Hepatocyte (in vitro differentiated cells): Measurements from ENCODE around the gene ACVR1. TPM values are rescaled to one million over a fixed set of nuclear protein-coding genes. Genes with fewer than 3 reads are reported as not detected.

Experiments
- DNase-seq: peaks from one replicate; pipeline ENCODE4 v3.0.0-alpha.2; 2016; ENCODE audit warnings: low spot score
- H2AFZ ChIP-seq: fragments of 200-600 bp; sonication (generic); 2 replicates; pipeline ENCODE4 v1.6.0; 2016; ENCODE audit warnings: antibody characterized with exemption, mild to moderate bottlenecking
- H3K27ac ChIP-seq: fragments of 200-600 bp; sonication (generic); 2 replicates; pipeline ENCODE4 v1.5.1; 2016; ENCODE audit warnings: mild to moderate bottlenecking
- H3K27me3 ChIP-seq: fragments of 200-600 bp; sonication (generic); 2 replicates; pipeline ENCODE4 v1.6.1; 2016
- H3K36me3 ChIP-seq: fragments of 200-600 bp; sonication (generic); replicated peaks from 2 replicates; pipeline ENCODE4 v1.5.1; 2016; ENCODE audit warnings: low read depth; ENCODE audit not compliant: insufficient read depth
- H3K4me1 ChIP-seq: fragments of 200-600 bp; sonication (generic); 2 replicates; pipeline ENCODE4 v1.5.1; 2016; ENCODE audit warnings: mild to moderate bottlenecking, moderate library complexity; ENCODE audit not compliant: insufficient read depth
- H3K4me2 ChIP-seq: fragments of 200-600 bp; sonication (generic); 2 replicates; pipeline ENCODE4 v1.6.0; 2016
- H3K4me3 ChIP-seq: fragments of 200-600 bp; sonication (generic); 2 replicates; pipeline ENCODE4 v1.5.1; 2016; ENCODE audit warnings: mild to moderate bottlenecking
- H3K79me2 ChIP-seq: fragments of 200-600 bp; sonication (generic); 2 replicates; pipeline ENCODE4 v1.6.0; 2017; ENCODE audit warnings: mild to moderate bottlenecking
- H3K9me2 ChIP-seq: fragments of 200-600 bp; sonication (generic); replicated peaks from 2 replicates; pipeline ENCODE4 v1.6.0; 2017; ENCODE audit warnings: mild to moderate bottlenecking; ENCODE audit not compliant: insufficient read depth
- H3K9me3 ChIP-seq: fragments of 200-600 bp; sonication (generic); 2 replicates; pipeline ENCODE4 v1.5.1; 2016; ENCODE audit warnings: low read depth, mild to moderate bottlenecking
- H4K20me1 ChIP-seq: fragments of 200-600 bp; sonication (generic); 2 replicates; pipeline ENCODE4 v1.6.0; 2016; ENCODE audit warnings: mild to moderate bottlenecking; ENCODE audit not compliant: insufficient read depth, poor library complexity, severe bottlenecking
- EZH2 ChIP-seq: fragments of 200-600 bp; sonication (generic); IDR thresholded peaks from 2 replicates; pipeline ENCODE4 v1.6.1; 2016; ENCODE audit warnings: antibody characterized with exemption, mild to moderate bottlenecking, borderline replicate concordance
- EZH2phosphoT487 ChIP-seq: fragments of 200-600 bp; sonication (generic); IDR thresholded peaks from one replicate; pipeline ENCODE4 v1.6.1; 2018; ENCODE audit warnings: antibody characterized with exemption, mild to moderate bottlenecking, low read depth, moderate library complexity; ENCODE audit not compliant: unreplicated experiment, severe bottlenecking
- WGBS: methylation state at CpG from one replicate; pipeline ENCODE4 v1.1.6; 2016; ENCODE audit warnings: low lambda C conversion rate; ENCODE audit errors: missing lambda C conversion rate; 5-methylcytosine and 5-hydroxymethylcytosine counted together
- polyA plus RNA-seq: library from polyadenylated mRNA; unstranded; fragments of >200 nt; fragmentation: Nextera tagmentation; extraction: Ambion mirVana; gene quantifications from 2 replicates; pipeline ENCODE4 v1.2.1, GENCODE V29; 2016
- total RNA-seq: library from RNA; depleted of rRNA; stranded (reverse); fragments of >200 nt; gene quantifications from 2 replicates; pipeline ENCODE4 v1.2.3, GENCODE V29; 2014
- TF ChIP-seq, protein P1 (sequence below): fragments of 200-600 bp; sonication (generic); IDR thresholded peaks from 2 replicates; pipeline ENCODE4 v1.5.1; 2016; ENCODE audit warnings: antibody characterized with exemption, mild to moderate bottlenecking; ENCODE audit not compliant: poor library complexity

The ACVR1 gene
- total and polyA plus RNA-seq, 2 experiments from 2014 or later, result 19.6 to 20.1 TPM

DNA sequence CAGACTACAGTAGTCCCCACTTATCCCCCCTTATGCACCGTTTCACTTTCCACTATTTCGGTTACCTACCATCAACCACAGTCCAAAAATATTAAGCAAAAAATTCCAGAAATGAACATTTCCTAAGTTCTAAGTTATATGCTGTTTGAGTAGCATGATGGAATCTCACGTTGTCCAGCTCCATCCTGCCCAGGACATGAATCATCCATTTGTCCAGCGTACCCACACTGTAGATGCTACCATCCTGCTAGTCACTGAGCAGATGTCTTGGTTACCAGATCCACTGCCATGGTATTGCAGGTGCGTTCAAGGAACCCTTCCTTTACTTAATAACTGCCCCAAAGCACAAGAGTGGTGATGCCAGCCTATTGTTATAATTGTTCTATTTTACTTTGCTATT is 87.9 kb downstream of the ACVR1 start:
- Histone ChIP-seq H4K20me1 (no peaks in the 10 kb centered on the region), H3K9me3 (no peaks in the 10 kb centered on the region), H3K27me3 (no peaks in the 10 kb centered on the region), H3K79me2 (peaks cover 4% of the 10 kb centered on the region), H3K4me2 (no peak overlapping the region), H3K9me2 (no peaks in the 10 kb centered on the region), H3K4me1 (peaks cover 21% of the 10 kb centered on the region), H3K27ac (no peak overlapping the region), H2AFZ (no peak overlapping the region), H3K4me3 (no peak overlapping the region), H3K36me3 (no peaks in the 10 kb centered on the region)
- 96% methylated on average over 5 of the region's 5 CpGs for WGBS
- TF ChIP-seq, protein P1, sequence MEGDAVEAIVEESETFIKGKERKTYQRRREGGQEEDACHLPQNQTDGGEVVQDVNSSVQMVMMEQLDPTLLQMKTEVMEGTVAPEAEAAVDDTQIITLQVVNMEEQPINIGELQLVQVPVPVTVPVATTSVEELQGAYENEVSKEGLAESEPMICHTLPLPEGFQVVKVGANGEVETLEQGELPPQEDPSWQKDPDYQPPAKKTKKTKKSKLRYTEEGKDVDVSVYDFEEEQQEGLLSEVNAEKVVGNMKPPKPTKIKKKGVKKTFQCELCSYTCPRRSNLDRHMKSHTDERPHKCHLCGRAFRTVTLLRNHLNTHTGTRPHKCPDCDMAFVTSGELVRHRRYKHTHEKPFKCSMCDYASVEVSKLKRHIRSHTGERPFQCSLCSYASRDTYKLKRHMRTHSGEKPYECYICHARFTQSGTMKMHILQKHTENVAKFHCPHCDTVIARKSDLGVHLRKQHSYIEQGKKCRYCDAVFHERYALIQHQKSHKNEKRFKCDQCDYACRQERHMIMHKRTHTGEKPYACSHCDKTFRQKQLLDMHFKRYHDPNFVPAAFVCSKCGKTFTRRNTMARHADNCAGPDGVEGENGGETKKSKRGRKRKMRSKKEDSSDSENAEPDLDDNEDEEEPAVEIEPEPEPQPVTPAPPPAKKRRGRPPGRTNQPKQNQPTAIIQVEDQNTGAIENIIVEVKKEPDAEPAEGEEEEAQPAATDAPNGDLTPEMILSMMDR, result no peak
- no peak for TF ChIP-seq EZH2
- no peak for DNase-seq

DNA sequence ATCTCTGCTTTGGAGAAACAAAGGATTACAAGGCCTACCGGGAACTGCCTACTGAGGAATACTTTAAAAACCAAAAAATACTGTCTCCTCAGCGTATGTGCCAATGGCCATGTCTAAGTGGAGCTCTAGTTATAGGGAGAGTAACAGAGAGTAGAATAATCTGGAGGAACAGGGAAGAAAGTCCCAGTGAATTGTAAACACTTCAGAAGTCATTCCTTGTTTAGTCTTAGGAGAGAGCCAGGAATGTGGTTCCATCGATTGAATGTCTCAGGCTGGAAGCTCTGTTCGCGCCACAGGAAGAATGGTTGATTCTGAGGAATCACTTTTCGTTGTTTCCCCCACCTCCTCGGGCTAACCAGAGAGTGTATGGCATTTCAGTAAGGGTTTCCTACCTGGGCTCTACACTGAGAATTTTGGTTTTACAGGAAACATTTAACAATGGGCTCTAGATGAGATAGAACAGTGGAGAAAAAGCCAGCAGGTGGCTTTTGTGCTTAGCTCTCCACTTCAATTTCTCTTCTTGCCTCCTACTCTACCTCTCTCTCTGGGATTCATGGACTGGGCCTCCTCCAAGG is 88.7 kb downstream of the ACVR1 start:
- H3K4me2 ChIP-seq, result no peak overlapping the region
- no peak for TF ChIP-seq EZH2
- TF ChIP-seq, protein P1, result no peak
- no peaks in the 10 kb centered on the region for H3K36me3 ChIP-seq
- peaks cover 4% of the 10 kb centered on the region for H3K79me2 ChIP-seq
- H3K4me3 ChIP-seq, result no peak overlapping the region
- H2AFZ ChIP-seq, result no peak overlapping the region
- no peaks in the 10 kb centered on the region for H4K20me1 ChIP-seq
- no peaks in the 10 kb centered on the region for H3K9me2 ChIP-seq
- no peaks in the 10 kb centered on the region for H3K9me3 ChIP-seq
- peaks cover 28% of the 10 kb centered on the region for H3K4me1 ChIP-seq
- no peaks in the 10 kb centered on the region for H3K27me3 ChIP-seq
- no peak overlapping the region for H3K27ac ChIP-seq
- 84% methylated on average over 7 of the region's 7 CpGs for WGBS
- DNase-seq, result no peak

DNA sequence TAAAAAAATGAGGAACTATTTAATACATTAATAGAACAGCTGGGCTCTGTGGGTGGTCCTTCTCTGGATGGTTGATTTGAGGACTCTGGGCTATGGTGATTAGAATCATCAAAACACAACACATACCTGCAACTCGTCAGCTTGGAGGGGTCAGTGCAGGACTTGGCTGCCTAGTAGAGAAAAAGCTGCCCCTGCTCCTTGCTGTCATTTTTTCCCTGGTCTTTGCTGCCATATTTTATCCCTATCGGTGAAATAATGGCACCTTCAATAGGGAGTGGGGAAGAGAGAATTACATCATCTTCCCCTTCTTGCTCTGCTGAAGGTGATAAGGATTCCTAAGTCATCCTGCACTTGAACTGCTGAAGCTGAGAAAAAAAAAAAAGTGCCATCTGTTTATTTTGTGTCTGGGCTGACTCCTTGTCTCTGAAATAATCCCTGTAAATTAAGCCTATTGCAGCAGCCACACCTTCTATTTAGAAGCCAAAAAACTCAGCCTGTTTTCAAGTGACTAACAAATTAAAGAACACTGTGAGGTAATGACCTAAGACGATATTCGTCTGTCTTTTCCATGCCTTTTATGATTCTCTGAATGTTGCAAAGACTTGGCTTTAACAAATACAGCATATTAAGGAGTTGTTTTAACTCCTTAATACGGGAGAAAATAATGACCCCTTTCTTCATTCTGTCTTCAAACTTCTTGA is 89.3 kb downstream of the ACVR1 start:
- Histone ChIP-seq H3K27ac (no peak overlapping the region), H2AFZ (no peak overlapping the region), H3K4me1 (peaks cover 32% of the 10 kb centered on the region), H3K27me3 (no peaks in the 10 kb centered on the region), H3K79me2 (peaks cover 4% of the 10 kb centered on the region), H3K4me3 (no peak overlapping the region), H3K9me2 (no peaks in the 10 kb centered on the region), H3K9me3 (no peaks in the 10 kb centered on the region), H3K4me2 (no peak overlapping the region), H3K36me3 (no peaks in the 10 kb centered on the region), H4K20me1 (no peaks in the 10 kb centered on the region)
- TF ChIP-seq, protein P1, result no peak
- TF ChIP-seq EZH2, result no peak
- TF ChIP-seq EZH2phosphoT487, result no peak
- no peak for DNase-seq
- WGBS, result 69% methylated on average over 5 of the region's 5 CpGs
